PC-9 (cell line): ENCODE data around the gene DAB1. TPM values are rescaled to one million over a fixed set of nuclear protein-coding genes. Genes with fewer than 3 reads are reported as not detected.

Source experiments
- BruUV-seq: library from RNA; stranded (reverse); fragments of 400-500 nt; replicated peaks from 2 replicates; lab custom pipeline; 2021; lab: Mats Ljungman, UMichigan
- CTCF ChIA-PET: fragments of 300-600 bp; sonication (Branson Sonifier 250); formaldehyde crosslinking; loops from one replicate; lab custom pipeline; 2022; ENCODE audit warnings: antibody characterized with exemption; lab: Charles Lee
- POLR2A ChIA-PET: fragments of 300-600 bp; sonication (Branson Sonifier 250); formaldehyde crosslinking; loops from one replicate; lab custom pipeline; 2022; ENCODE audit warnings: antibody characterized with exemption; ENCODE audit not compliant: unreplicated experiment; lab: Charles Lee
- DNase-seq, 2 experiments: peaks; one replicate each; pipeline versions ENCODE4 v3.0.0 to v3.0.0-alpha.2; 2015 to 2022; ENCODE audit warnings: mixed read lengths in 1 of 2
- H2AFZ ChIP-seq: fragments of 200-600 bp; sonication (generic); 2 replicates; pipeline ENCODE4 v1.8.1; 2017; ENCODE audit warnings: antibody characterized with exemption
- H3F3A ChIP-seq: fragments of 200-600 bp; sonication (generic); 2 replicates; pipeline ENCODE4 v1.8.1; 2017; ENCODE audit warnings: antibody characterized with exemption, mild to moderate bottlenecking, low read depth; ENCODE audit not compliant: insufficient read depth
- H3K27ac ChIP-seq: fragments of 200-600 bp; sonication (generic); 2 replicates; pipeline ENCODE4 v1.6.1; 2016; ENCODE audit warnings: mixed run types
- H3K27me3 ChIP-seq: fragments of 200-600 bp; sonication (generic); 2 replicates; pipeline ENCODE4 v1.6.1; 2016; ENCODE audit warnings: low read depth, mixed run types; ENCODE audit not compliant: insufficient read depth
- H3K36me3 ChIP-seq: fragments of 200-600 bp; sonication (generic); 2 replicates; pipeline ENCODE4 v1.6.1; 2016; ENCODE audit warnings: low read depth, mixed run types
- H3K4me1 ChIP-seq: fragments of 200-600 bp; sonication (generic); replicated peaks from 2 replicates; pipeline ENCODE4 v1.6.1; 2016; ENCODE audit warnings: mixed run types; ENCODE audit not compliant: insufficient read depth
- H3K4me2 ChIP-seq: fragments of 200-600 bp; sonication (generic); 2 replicates; pipeline ENCODE4 v1.6.1; 2017; ENCODE audit warnings: mixed run types
- H3K4me3 ChIP-seq: fragments of 200-600 bp; sonication (generic); 2 replicates; pipeline ENCODE4 v1.6.1; 2016; ENCODE audit warnings: mixed run types
- H3K79me2 ChIP-seq: fragments of 200-600 bp; sonication (generic); 2 replicates; pipeline ENCODE4 v1.6.1; 2017; ENCODE audit warnings: low read depth, mixed run types
- H3K9me2 ChIP-seq: fragments of 200-600 bp; sonication (generic); 2 replicates; pipeline ENCODE4 v1.8.1; 2017; ENCODE audit warnings: mild to moderate bottlenecking; ENCODE audit not compliant: insufficient read depth
- H3K9me3 ChIP-seq: fragments of 200-600 bp; sonication (generic); 2 replicates; pipeline ENCODE4 v1.8.1; 2016; ENCODE audit warnings: low read depth; ENCODE audit not compliant: insufficient read depth
- H4K20me1 ChIP-seq: fragments of 200-600 bp; sonication (generic); 2 replicates; pipeline ENCODE4 v1.8.1; 2017; ENCODE audit not compliant: insufficient read depth
- CTCF ChIP-seq: fragments of 200-600 bp; sonication (generic); conservative IDR thresholded peaks from 2 replicates; pipeline ENCODE4 v1.6.1; 2017; ENCODE audit warnings: mixed run types, antibody characterized with exemption, mild to moderate bottlenecking, moderate library complexity
- EZH2 ChIP-seq: fragments of 200-600 bp; sonication (generic); IDR thresholded peaks from 2 replicates; pipeline ENCODE4 v1.8.0; 2017; ENCODE audit warnings: antibody characterized with exemption, low read depth
- intact Hi-C: fragments of 100-400 bp; cut with micrococcal nuclease; formaldehyde crosslinking; loops from one replicate; pipeline ENCODE4 v1.10.0; 2022; ENCODE audit not compliant: unreplicated experiment
- total RNA-seq: library from RNA; stranded (reverse); gene quantifications from 2 replicates; pipeline ENCODE4 v1.2.3, GENCODE V29; 2021

DAB1 gene
- total RNA-seq, 1 experiment from 2014 or later: not detected

- Histone ChIP-seq H2AFZ (no peak overlapping the region), H4K20me1 (no peaks in the 10 kb centered on the region), H3K9me2 (no peaks in the 10 kb centered on the region), H3K36me3 (no peaks in the 10 kb centered on the region), H3K79me2 (no peaks in the 10 kb centered on the region), H3K27me3 (peaks cover 18% of the 10 kb centered on the region; the same call in 1 of the 2 replicates), H3F3A (no peaks in the 10 kb centered on the region), H3K4me2 (no peak overlapping the region), H3K4me3 (no peak overlapping the region), H3K27ac (no peak overlapping the region), H3K4me1 (no peaks in the 10 kb centered on the region), H3K9me3 (no peaks in the 10 kb centered on the region)
- DNase-seq: peak in 1 of 2 experiments; percentile 34
- ChIA-PET POLR2A (no interaction called here), CTCF (no interaction called here)
- TF ChIP-seq CTCF (no peak), EZH2 (no peak)
- intact Hi-C loops: no loop called here
- no TSS peak for BruUV-seq
These were observed 12.6 kb downstream of the DAB1 start for GRCh38 chr1:57411262-57411661.

- intact Hi-C loops: no loop called here
- H4K20me1 ChIP-seq: no peaks in the 10 kb centered on the region
- H3K27me3 ChIP-seq: peaks cover 18% of the 10 kb centered on the region; the same call in 1 of the 2 replicates
- TF ChIP-seq EZH2 (no peak), CTCF (no peak)
- H3K4me1 ChIP-seq: no peaks in the 10 kb centered on the region
- no peaks in the 10 kb centered on the region for H3K9me2 ChIP-seq
- no TSS peak for BruUV-seq
- no peaks in the 10 kb centered on the region for H3K9me3 ChIP-seq
- no peak overlapping the region for H2AFZ ChIP-seq
- H3K4me2 ChIP-seq: no peak overlapping the region
- H3K4me3 ChIP-seq: no peak overlapping the region
- ChIA-PET POLR2A (no interaction called here), CTCF (no interaction called here)
- no peak for DNase-seq
- H3K36me3 ChIP-seq: no peaks in the 10 kb centered on the region
- H3F3A ChIP-seq: no peaks in the 10 kb centered on the region
- no peaks in the 10 kb centered on the region for H3K79me2 ChIP-seq
- H3K27ac ChIP-seq: no peak overlapping the region
These were observed 13.4 kb downstream of the DAB1 start for GRCh38 chr1:57410508-57410907.

- H3F3A ChIP-seq: no peaks in the 10 kb centered on the region
- H3K27me3 ChIP-seq: peaks cover 18% of the 10 kb centered on the region; the same call in 1 of the 2 replicates
- H4K20me1 ChIP-seq: no peaks in the 10 kb centered on the region
- no peak for TF ChIP-seq EZH2
- TF ChIP-seq CTCF: no peak
- no peaks in the 10 kb centered on the region for H3K9me3 ChIP-seq
- H3K4me3 ChIP-seq: no peak overlapping the region
- intact Hi-C loops: no loop called here
- BruUV-seq: no TSS peak
- no peaks in the 10 kb centered on the region for H3K9me2 ChIP-seq
- CTCF ChIA-PET: no interaction called here
- H2AFZ ChIP-seq: no peak overlapping the region
- DNase-seq: no peak
- POLR2A ChIA-PET: no interaction called here
- H3K36me3 ChIP-seq: no peaks in the 10 kb centered on the region
- H3K4me1 ChIP-seq: no peaks in the 10 kb centered on the region
- no peaks in the 10 kb centered on the region for H3K79me2 ChIP-seq
- H3K27ac ChIP-seq: no peak overlapping the region
- H3K4me2 ChIP-seq: no peak overlapping the region
These were observed 15.9 kb downstream of the DAB1 start for GRCh38 chr1:57407928-57408327.
